GM18858 (cell line): ENCODE measurements around the gene AKNAD1.
"Not testable (repeated sequence)": the region's sequence is repeated elsewhere in the genome, so short reads cannot be mapped to it uniquely, and the experiment has no call there.

Experiments
- ATAC-seq: cut with Tn5 transposase; IDR thresholded peaks from one replicate; pipeline ENCODE4 v1.9.1; 2021; ENCODE audit not compliant: unreplicated experiment

Gene AKNAD1

GRCh38 chr1:108856994-108857393 lies at the start of gene AKNAD1:
Gene AKNAD1 (minus strand): TSS chr1:108857094. CDS start chr1:108852664, 4,430 bp downstream.
- no peak for ATAC-seq

GRCh38 chr1:108901106-108901505 lies 44.2 kb upstream of the AKNAD1 start:
- ATAC-seq = no peak

- no peak for ATAC-seq
Observed at GRCh38 chr1:108897865-108898720, 41.2 kb upstream of the AKNAD1 start.

- ATAC-seq = no peak
Observed at GRCh38 chr1:108896146-108897145, 39.6 kb upstream of the AKNAD1 start.

- ATAC-seq = no peak
Observed at GRCh38 chr1:108893141-108893530, 36.2 kb upstream of the AKNAD1 start.

- ATAC-seq = no peak
Observed at GRCh38 chr1:108892356-108893140, 35.7 kb upstream of the AKNAD1 start.

- ATAC-seq = no peak
Observed at GRCh38 chr1:108889706-108890384, 33.0 kb upstream of the AKNAD1 start.

- ATAC-seq = not testable (repeated sequence)
Observed at GRCh38 chr1:108889006-108889645, 32.2 kb upstream of the AKNAD1 start.

GRCh38 chr1:108886292-108886691 lies 29.4 kb upstream of the AKNAD1 start:
- no peak for ATAC-seq

GRCh38 chr1:108884968-108885367 lies 28.1 kb upstream of the AKNAD1 start:
- ATAC-seq = no peak

GRCh38 chr1:108882837-108883236 lies 25.9 kb upstream of the AKNAD1 start:
- no peak for ATAC-seq

GRCh38 chr1:108881369-108881768 lies 24.5 kb upstream of the AKNAD1 start:
- no peak for ATAC-seq

- no peak for ATAC-seq
Observed at GRCh38 chr1:108880850-108881249, 24.0 kb upstream of the AKNAD1 start.

- no peak for ATAC-seq
Observed at GRCh38 chr1:108878678-108879077, 21.8 kb upstream of the AKNAD1 start.

GRCh38 chr1:108878160-108878469 lies 21.2 kb upstream of the AKNAD1 start:
- ATAC-seq = no peak

GRCh38 chr1:108877348-108878159 lies 20.7 kb upstream of the AKNAD1 start:
- ATAC-seq = no peak

GRCh38 chr1:108871050-108871724 lies 14.3 kb upstream of the AKNAD1 start:
- ATAC-seq = no peak

- no peak for ATAC-seq
Observed at GRCh38 chr1:108865316-108865910, 8.5 kb upstream of the AKNAD1 start.
